Stimulated activated CD8-positive, alpha-beta memory T cell treated with anti-CD3 and anti-CD28 coated beads, Interleukin-12 subunit alpha, Interleukin-12 subunit beta, amount 100 ng/mL, for 1 hour (primary cell): ENCODE results near the gene ATG2B.

Source experiments
- DNase-seq: peaks from one replicate; pipeline ENCODE4 v3.0.0-alpha.2; 2020; ENCODE audit warnings: low read depth

Gene ATG2B

GRCh38 chr14:96269359-96269710, 93.8 kb downstream of the ATG2B start:
- DNase-seq, result no peak

GRCh38 chr14:96268431-96269358, 94.4 kb downstream of the ATG2B start:
- no peak for DNase-seq

- no peak for DNase-seq
Measured at GRCh38 chr14:96267916-96268315, 95.2 kb downstream of the ATG2B start.

GRCh38 chr14:96267336-96267735, 95.8 kb downstream of the ATG2B start:
- no peak for DNase-seq

GRCh38 chr14:96265383-96266095, 97.6 kb downstream of the ATG2B start:
- DNase-seq, result no peak

- no peak for DNase-seq
Measured at GRCh38 chr14:96264853-96265252, 98.3 kb downstream of the ATG2B start.

GRCh38 chr14:96264200-96264553, 99.0 kb downstream of the ATG2B start:
- DNase-seq, result no peak

- DNase-seq, result no peak
Measured at GRCh38 chr14:96263347-96264199, 99.6 kb downstream of the ATG2B start.

- DNase-seq, result no peak
Measured at GRCh38 chr14:96261772-96262655, 101.1 kb downstream of the ATG2B start.

GRCh38 chr14:96261053-96261452, 102.1 kb downstream of the ATG2B start:
- DNase-seq, result no peak

- DNase-seq, result no peak
Measured at GRCh38 chr14:96260341-96260821, 102.8 kb downstream of the ATG2B start.

- DNase-seq, result no peak
Measured at GRCh38 chr14:96257900-96258299, 105.2 kb downstream of the ATG2B start.

- no peak for DNase-seq
Measured at GRCh38 chr14:96257056-96257455, 106.1 kb downstream of the ATG2B start.

- DNase-seq, result no peak
Measured at GRCh38 chr14:96256407-96256806, 106.7 kb downstream of the ATG2B start.

- no peak for DNase-seq
Measured at GRCh38 chr14:96255501-96256366, 107.4 kb downstream of the ATG2B start, which contains the start of gene BDKRB1. Gene BDKRB1 (plus strand): TSS chr14:96256210. CDS start chr14:96263683, 7,473 bp downstream.

GRCh38 chr14:96254687-96255086, 108.5 kb downstream of the ATG2B start:
- no peak for DNase-seq

- DNase-seq, result no peak
Measured at GRCh38 chr14:96252999-96253539, 110.1 kb downstream of the ATG2B start.

GRCh38 chr14:96252323-96252998, 110.7 kb downstream of the ATG2B start:
- DNase-seq, result no peak

GRCh38 chr14:96251656-96252155, 111.4 kb downstream of the ATG2B start:
- no peak for DNase-seq
